ENCODE results near the gene NUDC. TPM values are rescaled to one million over a fixed set of nuclear protein-coding genes. Genes with fewer than 3 reads are reported as not detected.

NUDC gene
- total and polyA plus RNA-seq, 10 of the 15 experiments (the other 5 are each of a cell fraction or from before 2014, with no cell fraction given), result 5.5 to 227 (median 67.4) TPM

GRCh38 chr1:26922901-26923300 is 1.4 kb downstream of the NUDC start:
- Histone ChIP-seq H3K4me3 (peak overlapping the region; percentile 76), H3K79me2 (ENCODE audit: control insufficient read depth, insufficient read depth, low read length) (peaks cover 28% of the 10 kb centered on the region), H3K36me3 (ENCODE audit: control insufficient read depth in 2 of 2, insufficient read depth in 2 of 2, low read length in 1 of 2) (peaks cover 5 to 19% of the 10 kb centered on the region in 2 experiments), H3K4me1 (ENCODE audit: control insufficient read depth, insufficient read depth, low read length) (peaks cover 5% of the 10 kb centered on the region; the same call in 1 of the 2 replicates), H2AFZ (ENCODE audit: control insufficient read depth, low read depth, low read length) (no peak overlapping the region), H3K27ac (ENCODE audit: control insufficient read depth, insufficient read depth) (peak overlapping the region; percentile 83), H3K27me3 (replicated peaks in 1 of 2; ENCODE audit: control insufficient read depth in 2 of 2, insufficient read depth in 2 of 2, low read length in 1 of 2) (no peaks in the 10 kb centered on the region), H4K20me1 (ENCODE audit: control insufficient read depth, insufficient read depth) (no peaks in the 10 kb centered on the region; the same call in 1 of the 2 replicates), H3K9me3 (replicated peaks; ENCODE audit: control insufficient read depth, insufficient read depth, low read length) (no peaks in the 10 kb centered on the region), H3K4me2 (ENCODE audit: control insufficient read depth, insufficient read depth) (peak overlapping the region; percentile 99), H3K9ac (ENCODE audit: control insufficient read depth, insufficient read depth, low read length) (peak overlapping the region; percentile 84)
- FAIRE-seq (no peak), DNase-seq (ENCODE audit: low read depth, low spot score) (no peak), ATAC-seq (no peak)
- in situ Hi-C loops (cut with MboI) (no loop called here), intact Hi-C loops (cut with micrococcal nuclease; ENCODE audit: unreplicated experiment) (no loop called here)
- WGBS (ENCODE audit: insufficient coverage, insufficient replicate concordance, low lambda C conversion rate, missing lambda C conversion rate), result 65% methylated on average over 3 of the region's 3 CpGs
- ChIA-PET POLR2A (no interaction called here), SMC1A (ENCODE audit: uncharacterized antibody, unreplicated experiment) (no interaction called here), CTCF (no interaction called here), RAD21 (ENCODE audit: unreplicated experiment) (no interaction called here)
- no TSS peak for BruUV-seq (replicated peaks)
- TF ChIP-seq NFXL1 (IDR thresholded peaks at IDR 0.05; ENCODE audit: borderline replicate concordance), result no peak
- TF ChIP-seq, protein P1, sequence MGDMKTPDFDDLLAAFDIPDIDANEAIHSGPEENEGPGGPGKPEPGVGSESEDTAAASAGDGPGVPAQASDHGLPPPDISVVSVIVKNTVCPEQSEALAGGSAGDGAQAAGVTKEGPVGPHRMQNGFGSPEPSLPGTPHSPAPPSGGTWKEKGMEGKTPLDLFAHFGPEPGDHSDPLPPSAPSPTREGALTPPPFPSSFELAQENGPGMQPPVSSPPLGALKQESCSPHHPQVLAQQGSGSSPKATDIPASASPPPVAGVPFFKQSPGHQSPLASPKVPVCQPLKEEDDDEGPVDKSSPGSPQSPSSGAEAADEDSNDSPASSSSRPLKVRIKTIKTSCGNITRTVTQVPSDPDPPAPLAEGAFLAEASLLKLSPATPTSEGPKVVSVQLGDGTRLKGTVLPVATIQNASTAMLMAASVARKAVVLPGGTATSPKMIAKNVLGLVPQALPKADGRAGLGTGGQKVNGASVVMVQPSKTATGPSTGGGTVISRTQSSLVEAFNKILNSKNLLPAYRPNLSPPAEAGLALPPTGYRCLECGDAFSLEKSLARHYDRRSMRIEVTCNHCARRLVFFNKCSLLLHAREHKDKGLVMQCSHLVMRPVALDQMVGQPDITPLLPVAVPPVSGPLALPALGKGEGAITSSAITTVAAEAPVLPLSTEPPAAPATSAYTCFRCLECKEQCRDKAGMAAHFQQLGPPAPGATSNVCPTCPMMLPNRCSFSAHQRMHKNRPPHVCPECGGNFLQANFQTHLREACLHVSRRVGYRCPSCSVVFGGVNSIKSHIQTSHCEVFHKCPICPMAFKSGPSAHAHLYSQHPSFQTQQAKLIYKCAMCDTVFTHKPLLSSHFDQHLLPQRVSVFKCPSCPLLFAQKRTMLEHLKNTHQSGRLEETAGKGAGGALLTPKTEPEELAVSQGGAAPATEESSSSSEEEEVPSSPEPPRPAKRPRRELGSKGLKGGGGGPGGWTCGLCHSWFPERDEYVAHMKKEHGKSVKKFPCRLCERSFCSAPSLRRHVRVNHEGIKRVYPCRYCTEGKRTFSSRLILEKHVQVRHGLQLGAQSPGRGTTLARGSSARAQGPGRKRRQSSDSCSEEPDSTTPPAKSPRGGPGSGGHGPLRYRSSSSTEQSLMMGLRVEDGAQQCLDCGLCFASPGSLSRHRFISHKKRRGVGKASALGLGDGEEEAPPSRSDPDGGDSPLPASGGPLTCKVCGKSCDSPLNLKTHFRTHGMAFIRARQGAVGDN (IDR thresholded peaks at IDR 0.05), result no peak
- no peak for TF ChIP-seq ZNF592 (IDR thresholded peaks at IDR 0.05)
- no peak for TF ChIP-seq RAD51 (IDR thresholded peaks at IDR 0.05)
- no peak for TF ChIP-seq SMAD5 (IDR thresholded peaks at IDR 0.05; ENCODE audit: low read depth)
- TF ChIP-seq ZZZ3 (IDR thresholded peaks at IDR 0.05; ENCODE audit: control insufficient read depth, insufficient read length, low read depth), result no peak
- no peak for TF ChIP-seq FOS (IDR thresholded peaks at IDR 0.05; ENCODE audit: borderline replicate concordance, extremely low read depth, insufficient read length)
- no peak for TF ChIP-seq NKRF (conservative IDR thresholded peaks at IDR 0.05)
- TF ChIP-seq HDAC6 (IDR thresholded peaks at IDR 0.05; ENCODE audit: unreplicated experiment), result no peak
- no peak for TF ChIP-seq MEF2B (IDR thresholded peaks at IDR 0.05; ENCODE audit: partially characterized antibody, poor library complexity, severe bottlenecking)
- no peak for TF ChIP-seq MTA2 (IDR thresholded peaks at IDR 0.05; ENCODE audit: low read depth)
- TF ChIP-seq LARP7 (IDR thresholded peaks at IDR 0.05), result no peak
- TF ChIP-seq, protein P2, sequence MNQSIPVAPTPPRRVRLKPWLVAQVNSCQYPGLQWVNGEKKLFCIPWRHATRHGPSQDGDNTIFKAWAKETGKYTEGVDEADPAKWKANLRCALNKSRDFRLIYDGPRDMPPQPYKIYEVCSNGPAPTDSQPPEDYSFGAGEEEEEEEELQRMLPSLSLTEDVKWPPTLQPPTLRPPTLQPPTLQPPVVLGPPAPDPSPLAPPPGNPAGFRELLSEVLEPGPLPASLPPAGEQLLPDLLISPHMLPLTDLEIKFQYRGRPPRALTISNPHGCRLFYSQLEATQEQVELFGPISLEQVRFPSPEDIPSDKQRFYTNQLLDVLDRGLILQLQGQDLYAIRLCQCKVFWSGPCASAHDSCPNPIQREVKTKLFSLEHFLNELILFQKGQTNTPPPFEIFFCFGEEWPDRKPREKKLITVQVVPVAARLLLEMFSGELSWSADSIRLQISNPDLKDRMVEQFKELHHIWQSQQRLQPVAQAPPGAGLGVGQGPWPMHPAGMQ (IDR thresholded peaks at IDR 0.05; ENCODE audit: borderline replicate concordance), result no peak
- no peak for TF ChIP-seq RB1 (IDR thresholded peaks at IDR 0.05; ENCODE audit: borderline replicate concordance)

All from GM12878 (cell line).